Keratinocyte (primary cell): ENCODE measurements around the gene FAT4. TPM values are rescaled to one million over a fixed set of nuclear protein-coding genes. Genes with fewer than 3 reads are reported as not detected.

ENCODE experiments used
- DNase-seq: peaks from one replicate; pipeline ENCODE4 v3.0.0-alpha.2; 2011; ENCODE audit warnings: low read depth, missing footprints, low spot score
- FAIRE-seq: peaks from 2 replicates; lab custom pipeline; 2011; peaks lifted over from hg19 to GRCh38; lab: Jason Lieb, UNC
- H2AFZ ChIP-seq: 2 replicates; pipeline ENCODE4 v1.6.0; 2012; ENCODE audit warnings: low read length, control low read depth, inconsistent platforms; ENCODE audit not compliant: control insufficient read depth
- H3K27ac ChIP-seq: 2 replicates; pipeline ENCODE4 v1.5.1; 2011; ENCODE audit warnings: low read length; ENCODE audit not compliant: control insufficient read depth, insufficient read depth
- H3K27me3 ChIP-seq: 3 replicates; pipeline ENCODE4 v1.6.0; 2011; ENCODE audit warnings: low read length; ENCODE audit not compliant: control insufficient read depth, insufficient read depth; ENCODE audit errors: extremely low read depth
- H3K36me3 ChIP-seq, 2 experiments: 2 replicates in 1 of 2; 3 replicates in 1 of 2; pipeline ENCODE4 v1.5.1; 2011; ENCODE audit warnings: low read length in 2 of 2, mild to moderate bottlenecking in 1 of 2; ENCODE audit not compliant: control insufficient read depth in 2 of 2, insufficient read depth in 2 of 2; ENCODE audit errors: extremely low read depth in 1 of 2
- H3K4me1 ChIP-seq: 3 replicates; pipeline ENCODE4 v1.5.1; 2011; ENCODE audit warnings: low read length; ENCODE audit not compliant: control insufficient read depth, insufficient read depth; ENCODE audit errors: extremely low read depth
- H3K4me2 ChIP-seq: 3 replicates; pipeline ENCODE4 v1.6.0; 2011; ENCODE audit warnings: low read depth, low read length; ENCODE audit not compliant: control insufficient read depth, insufficient read depth; ENCODE audit errors: extremely low read depth
- H3K4me3 ChIP-seq, 3 experiments: fragments of 200-600 bp in 1 of 3; sonication (generic) in 1 of 3; 2 replicates in 2 of 3; 3 replicates in 1 of 3; pipeline ENCODE4 v1.5.1; 2011 to 2016; ENCODE audit warnings: low read length in 3 of 3, mild to moderate bottlenecking in 3 of 3, control low read depth in 2 of 3, inconsistent platforms in 1 of 3, low read depth in 1 of 3, mixed read lengths in 1 of 3, mixed run types in 1 of 3, moderate library complexity in 1 of 3; ENCODE audit not compliant: control insufficient read depth in 2 of 3, insufficient read depth in 2 of 3; ENCODE audit errors: extremely low read depth in 1 of 3
- H3K79me2 ChIP-seq: 2 replicates; pipeline ENCODE4 v1.6.0; 2012; ENCODE audit warnings: low read length; ENCODE audit not compliant: control insufficient read depth, insufficient read depth
- H3K9ac ChIP-seq: 3 replicates; pipeline ENCODE4 v1.6.0; 2011; ENCODE audit warnings: low read length; ENCODE audit not compliant: control insufficient read depth, insufficient read depth; ENCODE audit errors: extremely low read depth
- H3K9me1 ChIP-seq: 3 replicates; pipeline ENCODE4 v1.6.0; 2011; ENCODE audit warnings: low read length; ENCODE audit not compliant: control insufficient read depth, insufficient read depth; ENCODE audit errors: extremely low read depth
- H3K9me3 ChIP-seq: 2 replicates; pipeline ENCODE4 v1.5.1; 2012; ENCODE audit warnings: low read depth, low read length; ENCODE audit not compliant: control insufficient read depth
- H4K20me1 ChIP-seq: 3 replicates; pipeline ENCODE4 v1.6.0; 2011; ENCODE audit warnings: low read length; ENCODE audit not compliant: control insufficient read depth, insufficient read depth; ENCODE audit errors: extremely low read depth
- CTCF ChIP-seq, 3 experiments: IDR thresholded peaks in 1 of 3; conservative IDR thresholded peaks in 1 of 3; optimal IDR thresholded peaks in 1 of 3; 2 replicates in 2 of 3; 3 replicates in 1 of 3; pipeline versions ENCODE3 to v1.5.1; 2011; ENCODE audit warnings: low read length in 3 of 3, mild to moderate bottlenecking in 3 of 3, moderate library complexity in 2 of 3, control low read depth in 1 of 3, inconsistent platforms in 1 of 3; ENCODE audit not compliant: insufficient read depth in 2 of 3; ENCODE audit errors: extremely low read depth in 1 of 3
- EZH2 ChIP-seq: IDR thresholded peaks from one replicate; pipeline ENCODE4 v1.6.1; 2012; ENCODE audit warnings: inconsistent platforms, mild to moderate bottlenecking, low read length, moderate library complexity
- dilution Hi-C: fragments of 300-500 bp; cut with MboI; formaldehyde crosslinking; loops from one replicate; pipeline ENCODE4 v1.7.0; 2020; ENCODE audit warnings: low sequenced_read_pairs; ENCODE audit not compliant: extremely low pct_ligation_motif_present
- polyA plus RNA-seq, 5 experiments: library from polyadenylated mRNA; depleted of rRNA in 3 of 5; stranded (reverse) in 3 of 5; stranded (forward) in 1 of 5; unstranded in 1 of 5; fragments of >200 nt; gene quantifications; 1 replicate in 1 of 5; 2 replicates in 3 of 5; 3 replicates in 1 of 5; pipeline versions ENCODE4 v1.2.1 to v1.2.3, GENCODE V29; 2011 to 2012; ENCODE audit warnings: missing spikeins in 2 of 5, low read depth in 1 of 5, low replicate concordance in 1 of 5

FAT4 gene
- polyA plus RNA-seq, 1 donor (not counting 4 experiments of a cell fraction or from before 2014, with no cell fraction given), result 1.6 TPM

- no peak overlapping the region for H3K4me3 ChIP-seq
- DNase-seq (no peak), FAIRE-seq (no peak)
- no peaks in the 10 kb centered on the region for H3K9me3 ChIP-seq
- H3K9ac ChIP-seq, result no peak overlapping the region
- H3K27ac ChIP-seq, result no peak overlapping the region
- H3K36me3 ChIP-seq, result no peaks in the 10 kb centered on the region
- dilution Hi-C loops, result no loop called here
- H3K79me2 ChIP-seq, result no peaks in the 10 kb centered on the region
- H3K4me1 ChIP-seq, result peaks cover 16% of the 10 kb centered on the region
- H2AFZ ChIP-seq, result no peak overlapping the region
- H3K4me2 ChIP-seq, result no peak overlapping the region
- no peaks in the 10 kb centered on the region for H3K27me3 ChIP-seq
- no peaks in the 10 kb centered on the region for H4K20me1 ChIP-seq
- no peaks in the 10 kb centered on the region for H3K9me1 ChIP-seq
- TF ChIP-seq CTCF (optimal IDR thresholded peaks at IDR 0.05 in 1 of 3, IDR thresholded peaks at IDR 0.05 in 1 of 3, conservative IDR thresholded peaks at IDR 0.05 in 1 of 3; ENCODE audit: extremely low read depth in 1 of 3, insufficient read depth in 2 of 3, low read length in 3 of 3) (no peak), EZH2 (no peak)
Measured at GRCh38 chr4:125325733-125326132, 11.0 kb downstream of the FAT4 start.

GRCh38 chr4:125331116-125331515, 16.4 kb downstream of the FAT4 start:
- TF ChIP-seq EZH2 (no peak), CTCF (optimal IDR thresholded peaks at IDR 0.05 in 1 of 3, IDR thresholded peaks at IDR 0.05 in 1 of 3, conservative IDR thresholded peaks at IDR 0.05 in 1 of 3; ENCODE audit: extremely low read depth in 1 of 3, insufficient read depth in 2 of 3, low read length in 3 of 3) (no peak)
- Histone ChIP-seq H4K20me1 (no peaks in the 10 kb centered on the region), H3K4me2 (no peak overlapping the region), H3K4me3 (no peak overlapping the region), H3K79me2 (no peaks in the 10 kb centered on the region), H3K36me3 (no peaks in the 10 kb centered on the region), H2AFZ (no peak overlapping the region), H3K27ac (no peak overlapping the region), H3K9me1 (no peaks in the 10 kb centered on the region), H3K27me3 (no peaks in the 10 kb centered on the region), H3K9ac (no peak overlapping the region), H3K4me1 (no peaks in the 10 kb centered on the region), H3K9me3 (no peaks in the 10 kb centered on the region)
- dilution Hi-C loops, result no loop called here
- no peak for DNase-seq
- FAIRE-seq, result no peak
